GM19240 (cell line): ENCODE measurements around the gene MARF1.
"Not testable (repeated sequence)": the region's sequence is repeated elsewhere in the genome, so short reads cannot be mapped to it uniquely, and the experiment has no call there.

ENCODE experiments used
- DNase-seq: peaks from one replicate; pipeline ENCODE4 v3.0.0; 2011; ENCODE audit warnings: low spot score; ENCODE audit not compliant: insufficient read length

Gene MARF1, protein sequence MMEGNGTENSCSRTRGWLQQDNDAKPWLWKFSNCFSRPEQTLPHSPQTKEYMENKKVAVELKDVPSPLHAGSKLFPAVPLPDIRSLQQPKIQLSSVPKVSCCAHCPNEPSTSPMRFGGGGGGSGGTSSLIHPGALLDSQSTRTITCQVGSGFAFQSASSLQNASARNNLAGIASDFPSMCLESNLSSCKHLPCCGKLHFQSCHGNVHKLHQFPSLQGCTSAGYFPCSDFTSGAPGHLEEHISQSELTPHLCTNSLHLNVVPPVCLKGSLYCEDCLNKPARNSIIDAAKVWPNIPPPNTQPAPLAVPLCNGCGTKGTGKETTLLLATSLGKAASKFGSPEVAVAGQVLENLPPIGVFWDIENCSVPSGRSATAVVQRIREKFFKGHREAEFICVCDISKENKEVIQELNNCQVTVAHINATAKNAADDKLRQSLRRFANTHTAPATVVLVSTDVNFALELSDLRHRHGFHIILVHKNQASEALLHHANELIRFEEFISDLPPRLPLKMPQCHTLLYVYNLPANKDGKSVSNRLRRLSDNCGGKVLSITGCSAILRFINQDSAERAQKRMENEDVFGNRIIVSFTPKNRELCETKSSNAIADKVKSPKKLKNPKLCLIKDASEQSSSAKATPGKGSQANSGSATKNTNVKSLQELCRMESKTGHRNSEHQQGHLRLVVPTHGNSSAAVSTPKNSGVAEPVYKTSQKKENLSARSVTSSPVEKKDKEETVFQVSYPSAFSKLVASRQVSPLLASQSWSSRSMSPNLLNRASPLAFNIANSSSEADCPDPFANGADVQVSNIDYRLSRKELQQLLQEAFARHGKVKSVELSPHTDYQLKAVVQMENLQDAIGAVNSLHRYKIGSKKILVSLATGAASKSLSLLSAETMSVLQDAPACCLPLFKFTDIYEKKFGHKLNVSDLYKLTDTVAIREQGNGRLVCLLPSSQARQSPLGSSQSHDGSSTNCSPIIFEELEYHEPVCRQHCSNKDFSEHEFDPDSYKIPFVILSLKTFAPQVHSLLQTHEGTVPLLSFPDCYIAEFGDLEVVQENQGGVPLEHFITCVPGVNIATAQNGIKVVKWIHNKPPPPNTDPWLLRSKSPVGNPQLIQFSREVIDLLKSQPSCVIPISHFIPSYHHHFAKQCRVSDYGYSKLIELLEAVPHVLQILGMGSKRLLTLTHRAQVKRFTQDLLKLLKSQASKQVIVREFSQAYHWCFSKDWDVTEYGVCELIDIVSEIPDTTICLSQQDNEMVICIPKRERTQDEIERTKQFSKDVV (N-terminal part only)

DNA sequence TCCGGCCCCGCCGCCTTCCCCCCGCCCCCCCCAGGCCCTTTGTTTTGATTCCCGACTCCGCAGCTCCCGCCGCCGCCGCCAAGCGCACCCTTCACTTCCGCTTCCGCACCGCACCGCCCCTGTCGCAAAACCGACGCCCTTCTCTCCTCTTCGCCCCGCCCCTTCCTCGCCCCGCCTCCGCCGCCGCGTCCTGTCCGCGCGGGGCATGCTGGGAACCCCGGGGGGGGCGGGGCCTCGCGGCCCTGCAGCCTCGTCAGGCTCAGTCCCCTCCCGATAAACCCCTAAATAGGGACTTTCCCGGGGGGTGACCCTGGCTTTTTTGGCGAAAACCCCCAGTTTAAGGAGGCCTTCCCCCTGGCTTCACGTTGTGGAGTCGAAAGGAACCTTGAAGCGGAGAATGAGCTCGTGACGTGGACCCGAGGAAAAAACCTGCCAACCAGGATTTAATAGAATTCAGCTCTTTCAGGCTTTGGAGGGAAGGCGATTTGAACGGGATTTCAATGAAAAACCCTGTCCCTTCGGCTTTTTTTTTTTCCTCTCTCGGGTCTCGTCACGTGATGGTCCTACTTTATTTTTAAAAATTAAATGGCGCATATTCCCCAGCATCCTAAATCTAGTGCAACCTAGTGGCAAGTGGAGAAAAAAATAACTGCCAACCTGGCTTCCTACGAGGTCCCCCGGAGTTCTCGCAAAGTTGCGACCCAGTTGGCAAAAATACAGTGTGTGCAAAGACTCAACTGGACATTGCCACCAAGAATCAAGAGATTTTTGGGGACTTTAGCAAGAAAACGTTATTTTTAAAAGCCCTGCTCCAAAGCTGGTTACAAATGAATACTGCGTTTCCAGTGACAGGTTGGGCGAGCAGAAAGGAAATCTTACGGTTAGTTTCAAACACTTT lies at the start of gene MARF1:
MARF1 (minus strand) TSS at position 107 of the 898 bp plus-strand sequence. CDS start 3,921 bp downstream, outside the sequence.
- DNase-seq = no peak

DNA sequence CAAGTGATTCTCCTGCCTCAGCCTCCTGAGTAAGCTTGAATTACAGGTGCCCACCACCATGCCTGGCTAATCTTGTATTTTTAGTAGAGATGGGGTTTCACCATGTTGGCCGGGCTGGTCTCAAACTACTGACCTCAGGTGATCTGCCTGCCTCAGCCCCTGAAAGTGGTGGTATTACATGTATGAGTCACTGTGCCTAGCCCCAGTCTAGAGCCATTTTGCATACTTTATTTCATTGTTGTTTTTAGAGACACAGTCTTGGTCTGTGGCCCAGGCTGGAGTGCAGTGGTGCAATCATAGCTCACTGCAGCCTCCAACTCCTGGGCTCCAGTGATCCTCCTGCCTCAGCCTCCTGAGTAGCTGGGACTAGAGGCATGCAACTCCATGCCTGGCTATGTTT lies 49.6 kb upstream of the MARF1 start:
- not testable (repeated sequence) for DNase-seq

DNA sequence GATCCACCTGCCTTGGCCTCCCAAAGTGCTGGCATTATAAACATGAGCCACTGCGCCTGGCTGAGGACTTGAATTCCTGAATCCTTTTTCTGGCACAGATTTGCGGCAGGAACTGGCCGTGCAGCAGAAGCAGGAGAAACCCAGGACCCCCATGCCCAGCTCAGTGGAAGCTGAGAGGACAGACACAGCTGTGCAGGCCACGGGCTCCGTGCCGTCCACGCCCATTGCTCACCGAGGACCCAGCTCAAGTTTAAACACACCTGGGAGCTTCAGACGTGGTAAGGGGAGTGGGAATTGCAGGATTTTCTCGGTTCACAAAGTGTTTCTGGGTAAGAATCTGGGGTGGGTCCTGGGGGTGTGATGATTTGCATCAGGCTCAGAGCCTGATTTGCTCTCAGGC lies 48.1 kb upstream of the MARF1 start:
- DNase-seq = no peak

DNA sequence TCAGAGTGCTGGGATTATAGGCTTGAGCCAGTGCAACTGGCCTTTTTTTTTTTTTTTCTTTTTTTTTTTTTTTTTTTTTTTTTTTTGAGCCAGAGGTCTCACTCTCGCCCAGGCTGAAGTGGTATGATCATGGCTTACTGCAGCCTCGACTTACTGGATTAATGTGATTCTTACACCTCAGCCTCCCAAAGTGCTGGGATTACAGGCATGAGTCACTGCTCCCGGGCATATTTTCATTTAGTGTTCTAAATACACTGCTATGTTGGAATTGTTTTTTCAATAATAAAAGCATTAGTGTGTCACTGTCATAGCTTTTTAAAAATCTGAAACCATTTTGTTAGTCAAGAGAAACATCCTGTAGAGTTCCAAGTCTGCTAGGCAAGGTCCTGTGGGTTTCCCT lies 47.3 kb upstream of the MARF1 start:
- no peak for DNase-seq

DNA sequence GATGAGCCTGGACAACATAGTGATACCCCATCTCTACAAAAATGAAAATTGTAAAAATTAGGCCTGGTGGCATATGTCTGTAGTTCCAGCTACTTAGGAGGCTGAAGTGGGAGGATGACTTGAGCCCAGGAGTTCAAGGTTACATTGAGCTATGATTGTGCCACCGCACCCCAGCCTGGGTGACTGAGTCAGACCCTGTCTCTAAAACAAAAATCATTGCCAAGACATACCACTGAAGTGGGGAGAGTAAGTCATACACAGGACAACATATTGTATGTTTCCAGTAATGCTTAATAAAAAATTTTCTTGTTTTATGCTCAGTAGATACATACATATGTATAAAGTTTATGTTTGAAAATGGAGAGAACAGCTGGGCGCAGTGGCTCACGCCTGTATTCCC lies 46.3 kb upstream of the MARF1 start:
- DNase-seq = no peak

DNA sequence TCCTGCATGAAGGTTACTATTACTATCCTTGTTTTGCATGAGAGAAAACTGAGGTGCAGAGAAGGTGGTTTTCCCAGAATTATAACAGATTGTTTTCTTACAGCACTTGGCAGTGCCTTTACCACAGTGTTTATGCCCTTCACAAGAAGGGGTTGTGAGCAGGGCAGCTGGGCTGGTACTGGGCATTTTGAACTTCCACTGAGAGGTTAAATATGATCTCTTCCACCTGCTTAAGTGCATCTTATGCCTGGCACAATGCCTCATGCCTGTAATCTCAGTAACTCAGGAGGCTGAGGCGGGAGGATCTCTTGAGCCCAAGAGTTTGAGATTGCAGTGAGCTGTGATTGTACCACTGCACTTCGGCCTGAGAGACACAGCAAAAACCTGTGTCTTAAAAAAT lies 43.3 kb upstream of the MARF1 start:
- no peak for DNase-seq

DNA sequence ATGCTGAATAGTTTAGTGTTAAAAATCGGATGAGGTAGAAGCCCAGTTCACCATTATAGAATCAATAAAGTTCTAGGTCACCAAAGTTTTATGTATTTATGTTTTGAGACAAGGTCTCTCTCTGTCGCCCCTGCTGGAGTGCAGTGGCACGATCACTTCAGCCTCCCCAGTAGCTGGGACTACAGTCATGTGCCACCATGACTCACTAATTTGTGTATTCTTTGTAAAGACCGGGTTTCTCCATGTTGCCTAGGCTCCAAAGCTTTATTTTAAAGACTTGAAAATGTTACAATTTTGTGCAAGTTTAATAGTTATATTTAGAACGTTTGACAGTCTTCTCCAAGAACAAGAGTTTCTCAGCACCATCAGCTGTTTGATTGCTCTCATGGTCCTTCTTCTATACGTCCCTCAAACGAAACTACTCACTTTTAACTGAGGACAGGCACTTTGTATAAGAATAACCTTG lies 39.2 kb upstream of the MARF1 start:
- no peak for DNase-seq

DNA sequence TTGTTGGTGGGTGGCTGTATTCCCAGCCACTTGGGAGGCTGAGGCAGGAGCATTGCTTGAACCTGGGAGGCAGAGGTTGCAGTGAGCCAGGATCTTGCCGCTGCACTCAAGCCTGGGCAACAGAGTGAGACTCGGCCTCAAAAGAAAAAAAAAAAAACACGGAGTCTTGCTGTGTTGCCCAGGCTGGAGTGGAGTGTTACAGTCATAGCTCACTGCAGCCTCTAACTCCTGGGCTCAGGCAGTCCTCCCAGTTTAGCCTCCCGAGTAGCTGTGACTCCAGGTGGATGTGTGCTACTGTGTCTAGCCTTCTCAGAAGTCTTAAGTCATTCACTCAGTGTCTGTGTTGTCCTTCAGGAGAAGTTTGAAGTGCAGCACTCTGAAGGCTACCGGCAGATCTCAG lies 34.5 kb upstream of the MARF1 start:
- no peak for DNase-seq

DNA sequence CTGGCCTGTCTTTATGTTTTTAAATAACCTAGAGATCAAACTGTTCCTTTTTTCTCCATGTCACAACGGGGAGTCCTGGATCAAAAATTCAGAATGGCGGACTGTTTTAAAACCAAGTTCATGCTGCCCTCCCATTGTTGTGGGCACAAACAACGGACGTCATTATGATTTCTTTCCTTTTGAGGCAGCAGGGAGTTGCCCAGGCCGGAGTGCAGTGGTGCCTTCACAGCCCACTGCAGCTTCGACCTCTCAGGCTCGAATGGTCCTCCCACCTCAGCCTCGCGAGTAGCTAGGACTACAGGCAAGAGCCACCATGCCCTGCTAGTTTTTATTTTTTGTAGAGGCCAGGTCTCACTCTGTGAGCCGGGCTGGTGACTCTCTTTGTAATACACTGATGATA lies 33.6 kb upstream of the MARF1 start:
- DNase-seq = no peak

DNA sequence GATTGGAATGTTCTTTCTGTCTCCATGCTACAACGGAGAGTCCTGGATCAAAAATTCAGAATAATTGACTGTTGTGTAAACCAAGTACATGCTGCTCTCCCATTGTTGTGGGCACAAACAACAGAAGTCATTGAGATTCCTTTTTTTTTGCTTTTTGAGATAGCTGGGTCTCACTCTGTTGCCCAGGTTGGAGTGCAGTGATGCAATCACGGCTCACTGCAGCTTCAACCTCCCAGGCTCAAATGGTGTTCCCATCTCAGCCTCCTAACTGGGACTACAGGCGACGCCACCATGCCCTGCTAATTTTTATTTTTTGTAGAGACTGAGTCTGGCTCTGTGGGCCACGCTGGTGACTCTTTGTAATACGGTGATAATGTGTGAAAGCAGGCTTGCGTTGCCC lies 31.6 kb upstream of the MARF1 start:
- no peak for DNase-seq

DNA sequence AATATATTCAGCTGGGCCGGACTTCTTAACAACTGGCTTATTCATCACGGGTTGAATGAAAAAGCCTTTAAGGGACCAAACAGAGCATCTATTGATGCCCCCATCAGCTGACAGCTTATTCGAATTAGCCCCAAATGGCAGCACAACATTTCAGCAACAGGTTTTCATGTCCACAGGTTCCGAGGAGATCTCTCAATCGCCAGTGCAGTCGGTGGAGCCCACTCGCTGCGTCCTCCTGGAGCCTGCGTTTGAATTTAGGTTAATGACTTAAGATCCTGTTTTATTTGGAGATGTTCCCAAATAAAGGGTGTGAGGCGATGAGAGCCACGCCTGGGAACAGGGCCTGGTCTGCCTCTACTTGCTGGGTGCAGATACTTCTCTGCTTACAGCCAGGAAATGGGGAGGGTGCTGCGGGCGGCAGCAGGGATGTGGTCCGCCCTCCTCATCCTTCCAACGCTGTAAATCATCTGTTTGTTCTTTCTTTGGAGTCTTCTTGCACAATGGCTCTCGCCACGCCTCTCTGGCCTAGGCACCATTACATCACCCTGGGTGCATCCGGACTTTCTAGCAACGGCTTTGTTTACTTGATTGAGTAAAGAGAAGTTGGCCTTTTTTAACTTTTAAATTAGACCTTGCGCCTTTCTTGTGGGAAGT lies 29.7 kb upstream of the MARF1 start:
- DNase-seq = no peak

DNA sequence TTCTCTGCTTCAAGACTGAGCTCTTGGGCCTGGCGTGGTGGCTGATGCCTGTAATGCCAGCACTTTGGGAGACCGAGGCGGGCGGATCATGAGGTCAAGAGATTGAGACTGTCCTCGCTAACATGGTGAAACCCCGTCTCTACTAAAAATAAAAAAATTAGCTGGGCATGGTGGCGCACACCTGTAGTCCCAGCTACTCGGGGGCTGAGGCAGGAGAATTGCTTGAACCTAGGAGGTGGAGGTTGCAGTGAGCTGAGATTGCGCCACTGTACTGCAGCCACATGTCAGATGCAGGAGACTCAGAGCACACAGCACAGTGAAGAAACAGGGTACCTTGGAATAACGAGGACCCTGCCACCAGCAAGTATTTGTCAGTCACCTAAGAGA lies 29.2 kb upstream of the MARF1 start:
- not testable (repeated sequence) for DNase-seq

DNA sequence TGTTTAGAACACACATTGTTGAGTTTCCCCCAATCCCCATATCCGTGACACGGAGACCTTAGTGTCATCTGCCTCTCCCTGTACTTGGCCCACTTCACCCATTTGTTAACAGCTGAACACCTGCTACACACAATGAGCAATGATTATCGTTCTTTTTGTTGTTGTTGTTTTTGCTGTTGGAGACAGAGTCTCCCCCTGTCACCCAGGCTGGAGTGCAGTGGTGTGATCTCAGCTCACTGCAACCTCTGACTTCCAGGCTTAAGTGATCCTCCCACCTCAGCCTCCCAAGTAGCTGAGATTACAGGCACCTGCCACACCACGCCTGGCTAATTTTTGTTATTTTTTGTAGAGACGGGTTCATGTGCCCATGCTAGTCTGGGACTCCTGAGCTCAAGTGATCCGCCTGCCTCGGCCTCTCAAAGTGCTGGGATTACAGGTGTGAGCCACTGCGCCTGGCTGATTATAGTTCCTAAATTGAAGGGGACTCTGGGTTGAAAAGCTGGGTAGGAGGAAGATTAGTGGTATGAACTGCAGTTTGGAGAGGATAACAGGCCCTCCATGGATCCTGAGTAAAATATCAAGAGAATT lies 28.7 kb upstream of the MARF1 start:
- DNase-seq = no peak

DNA sequence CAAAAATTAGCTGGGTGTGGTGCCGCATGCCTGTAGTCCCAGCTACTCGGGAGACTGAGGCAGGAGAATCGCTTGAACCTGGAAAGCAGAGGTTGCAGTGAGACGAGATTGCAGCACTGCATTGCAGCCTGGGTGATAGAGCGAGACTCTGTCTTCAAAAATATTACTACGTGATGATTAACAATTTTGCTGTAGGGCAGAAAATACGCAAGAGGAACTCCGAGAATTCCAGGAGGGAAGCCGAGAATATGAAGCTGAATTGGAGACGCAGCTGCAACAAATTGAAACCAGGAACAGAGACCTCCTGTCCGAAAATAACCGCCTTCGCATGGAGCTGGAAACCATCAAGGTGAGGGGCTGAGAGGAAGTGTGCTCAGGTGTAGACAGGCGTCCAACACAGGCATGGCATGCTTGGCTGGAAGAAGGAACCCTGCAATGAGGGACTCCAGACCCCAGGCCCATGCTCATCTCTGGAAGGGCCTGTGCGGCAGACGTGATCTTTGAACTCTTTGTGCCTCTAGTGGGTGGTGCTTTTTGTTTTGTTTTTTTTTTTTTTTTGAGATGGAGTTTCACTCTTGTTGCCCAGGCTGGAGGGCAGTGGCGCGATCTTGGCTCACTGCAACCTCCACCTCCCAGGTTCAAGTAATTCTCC lies 24.3 kb upstream of the MARF1 start:
- no peak for DNase-seq

DNA sequence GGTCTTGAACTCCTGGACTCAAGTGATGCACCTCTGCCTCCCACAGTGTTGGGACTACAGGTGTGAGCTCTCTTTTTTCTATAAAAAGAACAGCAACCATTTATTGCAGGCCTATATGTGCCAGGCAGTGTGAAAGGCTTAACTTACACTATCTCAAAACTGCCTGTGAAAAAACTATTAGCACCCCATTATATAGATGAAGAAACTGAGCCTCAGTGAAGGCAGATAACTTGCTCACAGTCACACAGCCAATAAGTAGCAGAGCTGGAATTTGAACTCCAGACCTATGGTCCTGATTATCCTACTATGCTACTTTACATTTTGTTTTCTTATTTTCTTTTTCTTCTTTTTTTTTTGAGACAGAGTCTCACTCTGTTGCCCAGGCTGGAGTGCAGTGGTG lies 22.2 kb upstream of the MARF1 start:
- no peak for DNase-seq

DNA sequence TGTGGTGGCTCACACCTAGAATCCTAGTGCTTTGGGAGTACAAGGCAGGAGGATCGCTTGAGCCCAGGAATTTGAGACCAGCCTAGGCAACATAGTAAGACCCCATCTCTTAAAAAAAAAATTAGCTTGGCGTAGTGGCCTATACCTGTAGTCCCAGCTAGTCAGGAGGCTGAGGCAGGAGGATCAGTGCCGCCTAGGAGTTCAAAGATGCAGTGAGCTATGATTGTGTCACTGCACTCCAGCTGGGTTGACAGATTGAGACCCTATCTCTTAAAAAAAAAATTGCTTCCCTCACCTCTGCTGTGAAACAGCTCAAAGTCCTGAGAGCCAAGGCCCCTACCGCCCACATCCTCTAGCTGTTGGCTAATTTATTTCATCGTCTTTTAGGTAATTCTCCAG lies 17.2 kb upstream of the MARF1 start:
- DNase-seq = no peak

DNA sequence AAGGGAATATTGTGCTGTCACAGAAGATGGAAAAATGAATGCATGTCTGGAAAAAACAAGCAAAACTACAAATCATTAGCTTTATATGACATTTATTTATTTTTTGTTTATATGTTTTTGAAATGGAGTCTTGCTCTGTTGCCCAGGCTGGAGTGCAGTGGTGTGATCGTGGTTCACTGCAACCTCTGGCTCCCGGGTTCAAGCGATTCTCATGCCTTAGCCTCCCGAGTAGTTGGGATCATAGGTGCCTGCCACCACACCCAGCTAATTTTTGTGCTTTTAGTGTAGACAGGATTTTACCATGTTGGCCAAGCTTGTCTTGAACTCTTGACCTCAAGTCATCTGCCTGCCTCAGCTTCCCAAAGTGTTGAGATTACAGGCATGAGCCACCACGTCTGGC lies 15.6 kb upstream of the MARF1 start:
- no peak for DNase-seq

DNA sequence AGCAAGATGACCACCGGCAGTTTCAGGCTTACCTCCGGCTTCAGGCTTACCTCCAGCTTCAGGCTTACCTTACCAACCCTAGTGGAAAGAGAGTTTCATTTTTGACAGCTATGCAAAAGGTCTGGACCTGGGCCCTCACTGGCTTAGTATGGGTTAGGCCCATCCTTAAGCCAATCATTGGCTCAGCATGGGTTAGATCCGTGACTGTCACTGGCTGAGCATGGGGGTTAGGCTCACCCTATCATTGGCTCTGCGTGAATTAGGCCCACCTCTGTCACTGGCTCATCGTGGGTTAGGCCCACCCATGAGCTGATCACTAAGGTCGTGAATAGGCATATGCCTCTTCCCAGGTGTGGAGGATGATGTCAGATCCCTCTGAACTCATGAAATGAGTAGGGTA lies 15.2 kb upstream of the MARF1 start:
- DNase-seq = no peak

DNA sequence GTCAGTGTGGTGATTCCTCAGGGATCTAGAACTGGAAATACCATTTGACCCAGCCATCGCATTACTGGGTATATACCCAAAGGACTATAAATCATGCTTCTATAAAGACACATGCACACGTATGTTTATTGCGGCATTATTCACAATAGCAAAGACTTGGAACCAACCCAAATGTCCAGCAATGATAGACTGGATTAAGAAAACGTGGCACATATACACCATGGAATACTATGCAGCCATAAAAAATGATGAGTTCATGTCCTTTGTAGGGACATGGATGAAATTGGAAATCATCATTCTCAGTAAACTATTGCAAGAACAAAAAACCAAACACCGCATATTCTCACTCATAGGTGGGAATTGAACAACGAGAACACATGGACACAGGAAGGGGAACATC lies 12.6 kb upstream of the MARF1 start:
- DNase-seq = not testable (repeated sequence)
